Inferior parietal cortex (tissue), 1 donor: ENCODE data around the gene WASF3.
"Not testable (repeated sequence)": the region's sequence is repeated elsewhere in the genome, so short reads cannot be mapped to it uniquely, and the experiment has no call there.

Experiments used
- DNase-seq: peaks from one replicate; pipeline ENCODE4 v3.0.0-alpha.2; 2016; ENCODE audit errors: extremely low spot score

The WASF3 gene

DNA sequence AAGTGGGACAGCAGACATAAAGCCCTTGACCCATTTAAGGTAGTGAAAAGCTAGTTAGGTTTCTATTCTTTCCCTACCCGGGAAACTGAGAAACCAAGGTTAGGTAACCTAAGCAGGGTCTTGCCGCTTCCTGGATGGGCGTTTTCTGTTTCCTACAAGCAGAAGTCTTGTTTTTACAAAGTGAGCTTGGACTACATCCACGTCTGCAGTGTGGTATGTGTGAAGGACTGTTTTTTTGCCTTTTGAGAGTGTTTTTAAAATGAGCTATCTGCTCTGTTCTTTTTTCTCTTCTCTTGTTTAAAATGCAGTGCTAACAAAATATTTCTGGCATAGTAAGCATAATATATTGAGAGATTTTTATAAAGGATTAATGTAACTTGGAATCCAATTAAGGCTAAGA, 153.7 kb downstream of the WASF3 start:
- DNase-seq, result no peak

DNA sequence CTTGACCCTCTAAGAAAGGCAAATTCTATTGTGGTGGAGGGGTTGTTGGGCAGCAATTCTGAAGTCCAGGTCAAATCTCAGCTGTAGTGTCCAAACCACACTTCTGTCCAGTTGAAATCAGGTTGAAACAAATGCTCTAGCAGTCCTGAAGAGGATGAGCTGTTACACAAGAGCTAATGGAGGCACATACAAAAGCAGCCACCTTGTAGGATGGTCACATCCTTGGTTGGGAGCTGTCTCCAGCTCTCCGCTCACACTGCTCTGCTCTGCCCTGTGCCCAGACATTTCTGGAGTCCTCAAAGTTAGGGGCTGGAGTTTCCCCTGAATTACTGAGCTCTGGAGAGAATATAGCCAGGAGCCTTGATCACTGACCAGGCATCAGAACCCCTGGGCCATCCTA, 155.9 kb downstream of the WASF3 start:
- DNase-seq, result no peak

DNA sequence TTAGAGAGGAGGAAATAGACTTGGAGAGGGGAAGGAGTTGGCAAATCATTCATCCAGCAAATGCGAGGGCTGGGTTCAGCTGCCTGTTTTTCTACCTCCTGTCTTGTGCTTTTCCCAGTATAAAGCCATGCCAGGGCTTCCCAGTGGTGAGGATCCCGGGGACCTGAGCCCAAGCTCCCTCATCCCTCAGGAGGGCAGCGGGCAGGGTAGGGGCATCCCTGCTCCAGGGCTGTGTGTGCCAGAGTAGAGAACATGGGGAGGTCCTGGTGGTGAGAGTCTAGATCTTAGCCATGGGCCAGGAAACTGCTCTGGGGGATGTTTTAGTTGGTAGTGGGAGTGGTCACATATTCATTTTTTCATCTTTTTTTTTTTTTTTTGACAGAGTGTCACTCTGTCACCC, 159.5 kb downstream of the WASF3 start:
- DNase-seq, result no peak

DNA sequence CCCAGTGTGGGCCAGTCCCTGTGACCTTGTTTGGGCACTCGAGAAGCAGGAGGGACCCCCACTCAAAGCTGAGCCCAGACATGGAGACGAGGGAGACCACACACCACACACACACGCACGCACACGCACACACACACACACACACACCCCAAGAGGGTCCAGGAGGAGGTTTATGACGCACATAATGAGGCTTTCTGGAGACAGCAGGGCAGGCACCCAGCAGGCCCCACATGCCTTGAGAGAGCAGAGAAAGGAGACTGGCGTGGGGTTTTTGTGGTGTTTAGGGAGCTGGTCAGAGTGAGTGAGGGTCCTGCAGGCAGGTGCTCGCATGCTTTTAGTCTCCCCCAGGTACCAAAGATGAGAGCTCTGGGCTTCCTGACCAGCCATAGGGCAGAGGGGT, 160.7 kb downstream of the WASF3 start:
- no peak for DNase-seq

DNA sequence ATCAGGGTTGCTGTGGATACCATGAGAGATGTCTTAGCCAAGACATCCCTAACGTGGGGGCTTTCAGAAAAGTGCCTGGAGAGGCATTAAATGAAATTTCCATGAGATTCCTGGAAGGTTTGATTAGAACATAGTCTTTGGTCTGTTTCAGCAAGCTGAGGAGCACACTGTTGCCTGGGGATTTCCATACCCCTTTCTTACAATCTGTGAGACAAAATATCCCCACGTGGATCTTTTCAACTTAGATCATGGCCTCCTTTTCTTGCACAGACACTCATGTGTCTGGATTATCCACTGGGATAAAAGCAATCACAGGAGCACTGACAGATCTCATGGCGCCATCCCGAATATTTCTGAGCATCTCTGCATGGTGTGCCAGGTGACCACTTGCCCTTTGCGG, 161.4 kb downstream of the WASF3 start:
- no peak for DNase-seq

DNA sequence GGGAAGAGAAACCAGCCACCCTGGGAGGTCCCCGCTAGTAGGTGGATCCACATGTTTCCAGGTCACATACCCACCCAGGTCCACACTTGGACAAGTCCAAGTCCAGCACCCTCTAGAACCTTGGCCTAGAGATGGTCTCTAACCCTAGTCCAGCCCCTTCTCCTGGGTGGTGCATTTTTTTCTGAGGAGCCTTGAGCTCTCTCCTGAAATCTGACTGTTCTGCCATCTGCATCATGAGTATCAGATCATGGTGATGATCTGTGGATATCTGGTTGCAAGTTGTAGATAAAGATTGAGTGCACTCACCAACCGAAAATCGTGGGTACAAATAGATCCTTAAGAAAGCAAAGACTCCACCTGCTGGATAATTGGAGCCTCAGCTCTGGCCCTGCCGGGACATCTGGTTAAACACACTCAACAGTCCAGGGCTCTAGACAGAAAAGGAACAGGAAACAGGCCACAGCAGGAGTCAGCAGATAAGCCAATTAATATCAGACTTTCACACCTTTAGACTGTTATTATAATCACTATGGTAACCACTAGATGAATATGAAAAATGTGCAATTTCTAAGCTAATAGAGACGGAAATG, 162.0 kb downstream of the WASF3 start:
- no peak for DNase-seq

DNA sequence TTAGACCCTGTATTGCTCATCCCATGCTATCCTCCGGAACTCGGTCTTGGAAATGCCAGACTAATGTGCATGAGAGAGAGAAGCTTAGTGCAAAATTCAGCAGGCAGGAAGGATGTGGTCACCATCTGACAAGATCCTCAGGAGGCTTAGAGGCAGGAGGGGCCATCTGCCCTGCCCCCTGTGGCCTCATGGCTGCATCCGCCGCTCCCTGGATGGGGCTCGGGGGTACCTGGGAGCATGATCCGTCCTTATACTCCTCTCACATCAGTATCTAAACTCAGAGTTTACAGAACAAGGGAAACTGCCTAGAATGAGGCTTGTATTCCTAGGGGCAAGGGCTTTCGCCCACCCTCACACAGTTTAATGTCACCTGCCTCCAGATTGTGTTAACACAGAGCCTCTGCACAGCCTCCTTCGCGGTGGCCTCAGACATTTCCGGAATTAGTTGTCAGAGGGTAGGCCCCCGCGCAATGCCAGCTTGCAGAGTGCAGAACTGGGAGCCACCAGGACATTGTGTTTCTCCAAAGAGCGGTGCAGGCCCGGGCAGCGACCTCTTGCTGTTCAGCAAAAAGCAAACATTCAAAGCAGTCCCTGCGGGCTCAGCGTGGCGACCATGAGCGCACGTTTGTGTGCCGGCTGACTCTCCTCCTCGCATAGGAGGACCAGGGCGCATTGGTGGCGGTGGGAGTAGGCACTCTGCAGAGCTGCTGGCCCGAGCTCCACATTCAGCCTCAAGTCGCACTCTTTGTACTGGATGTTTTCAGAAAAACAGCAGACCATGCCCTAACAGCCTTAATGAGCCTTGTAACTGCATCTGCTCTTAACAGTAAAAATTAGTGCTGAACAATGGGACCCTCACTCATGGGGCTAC, 164.0 kb downstream of the WASF3 start:
- DNase-seq, result no peak

DNA sequence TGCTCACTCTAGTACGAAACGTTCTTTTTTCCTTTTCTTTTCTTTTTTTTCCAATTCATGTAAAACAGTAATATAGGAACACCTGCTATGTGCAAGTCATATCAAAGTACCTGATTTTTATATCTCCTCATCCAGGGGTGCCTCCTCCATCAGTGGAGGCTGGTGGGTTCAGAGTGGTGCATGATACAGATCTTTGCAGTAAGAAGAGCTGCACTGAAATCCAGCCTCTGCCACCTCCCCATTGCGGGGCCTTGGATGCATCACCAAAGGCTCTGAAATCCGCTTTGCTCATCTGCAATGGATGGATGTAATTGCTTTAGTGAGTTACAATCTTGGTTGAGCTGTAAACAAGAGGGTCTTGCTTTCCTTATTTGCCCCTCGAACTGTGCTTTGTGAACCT, 164.8 kb downstream of the WASF3 start:
- DNase-seq, result no peak

DNA sequence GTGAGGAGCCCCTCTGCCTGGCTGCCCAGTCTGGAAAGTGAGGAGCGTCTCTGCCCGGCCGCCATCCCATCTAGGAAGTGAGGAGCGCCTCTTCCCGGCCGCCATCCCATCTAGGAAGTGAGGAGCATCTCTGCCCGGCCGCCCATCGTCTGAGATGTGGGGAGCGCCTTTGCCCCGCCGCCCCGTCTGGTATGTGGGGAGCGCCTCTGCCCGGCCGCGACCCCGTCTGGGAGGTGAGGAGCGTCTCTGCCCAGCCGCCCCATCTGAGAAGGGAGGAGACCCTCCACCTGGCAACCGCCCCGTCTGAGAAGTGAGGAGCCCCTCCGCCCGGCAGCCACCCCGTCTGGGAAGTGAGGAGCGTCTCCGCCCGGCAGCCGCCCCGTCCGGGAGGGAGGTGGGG, 166.1 kb downstream of the WASF3 start:
- DNase-seq, result not testable (repeated sequence)

DNA sequence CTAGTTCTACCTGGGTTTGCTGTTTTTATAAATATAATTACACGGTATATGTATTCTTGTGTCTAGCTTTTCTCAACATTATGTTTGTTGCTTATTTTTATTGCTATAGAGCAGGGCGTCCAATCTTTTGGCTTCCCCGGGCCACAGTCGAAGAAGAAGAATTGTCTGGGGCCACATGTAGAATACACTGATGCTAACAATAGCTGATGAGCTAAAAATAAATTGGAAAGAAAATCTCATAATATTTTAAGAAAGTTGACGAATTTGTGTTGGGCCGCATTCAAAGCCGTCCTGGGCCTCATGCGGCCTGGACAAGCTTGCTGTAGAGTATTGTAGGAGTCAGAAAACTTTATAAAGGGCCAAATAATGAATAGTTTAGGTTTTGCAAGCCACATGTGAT, 169.2 kb downstream of the WASF3 start:
- DNase-seq, result no peak

DNA sequence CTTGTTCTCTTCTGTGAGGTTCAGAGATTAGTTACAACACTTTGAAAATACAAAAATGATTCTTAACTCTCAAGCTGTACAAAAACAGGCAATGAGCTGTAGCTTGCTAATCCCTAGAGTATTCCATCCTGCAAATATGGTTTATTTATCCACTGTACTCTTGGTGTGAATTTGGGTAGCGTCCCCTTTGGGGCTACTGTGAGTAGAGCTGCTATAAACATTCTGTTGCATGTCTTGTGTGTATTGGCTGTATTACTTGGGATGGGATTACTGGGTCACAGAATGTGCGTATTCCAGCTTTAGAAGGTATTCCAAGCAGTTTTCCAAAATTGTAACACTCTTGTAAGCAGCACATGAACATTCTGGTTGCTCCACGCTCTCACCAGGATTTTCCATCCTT, 169.6 kb downstream of the WASF3 start:
- no peak for DNase-seq

DNA sequence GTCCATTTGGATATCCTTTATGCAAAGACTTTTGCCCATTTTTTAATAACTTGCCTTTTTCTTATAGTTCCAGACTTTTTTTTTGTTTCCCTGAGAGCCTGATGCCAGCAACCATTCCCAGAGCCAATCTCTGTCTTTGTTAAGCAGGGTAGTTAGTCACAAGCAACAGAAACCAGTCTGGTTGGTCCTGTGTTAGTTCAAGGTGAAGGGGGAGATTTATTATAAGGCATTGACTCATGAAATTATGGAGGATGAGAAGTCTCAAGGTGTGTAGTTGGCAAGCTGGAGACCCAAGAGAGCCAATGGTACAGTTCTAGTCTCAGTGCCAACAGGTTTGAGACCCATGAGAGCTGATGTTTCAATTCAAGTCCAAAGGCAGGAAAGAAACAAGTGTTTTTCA, 170.2 kb downstream of the WASF3 start:
- no peak for DNase-seq

DNA sequence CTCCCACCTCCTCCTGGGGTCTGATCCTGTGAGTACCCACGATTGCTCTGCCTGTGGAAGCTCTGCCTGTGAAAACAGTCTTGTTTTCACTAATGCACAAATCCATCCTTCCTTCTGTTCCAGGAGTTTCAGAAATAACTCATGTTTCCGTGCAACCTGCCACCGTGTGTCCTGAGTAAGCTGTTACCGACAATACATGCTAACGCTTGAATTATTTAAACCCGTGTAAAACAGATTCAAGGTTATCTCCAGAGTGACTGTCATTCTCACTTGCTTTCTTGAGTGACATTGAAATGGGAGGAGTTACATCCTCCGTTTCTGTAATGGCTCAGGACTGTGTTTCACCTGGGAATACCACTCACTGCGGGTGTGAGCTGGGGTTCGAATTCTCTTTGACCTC, 178.2 kb downstream of the WASF3 start:
- no peak for DNase-seq
